ENCODE data around the gene KLHDC8B. TPM values are rescaled to one million over a fixed set of nuclear protein-coding genes. Genes with fewer than 3 reads are reported as not detected.

Gene KLHDC8B
- total RNA-seq, 4 donors from 2014 or later, result 4.5 to 23.5 (median 13.4) TPM

DNA sequence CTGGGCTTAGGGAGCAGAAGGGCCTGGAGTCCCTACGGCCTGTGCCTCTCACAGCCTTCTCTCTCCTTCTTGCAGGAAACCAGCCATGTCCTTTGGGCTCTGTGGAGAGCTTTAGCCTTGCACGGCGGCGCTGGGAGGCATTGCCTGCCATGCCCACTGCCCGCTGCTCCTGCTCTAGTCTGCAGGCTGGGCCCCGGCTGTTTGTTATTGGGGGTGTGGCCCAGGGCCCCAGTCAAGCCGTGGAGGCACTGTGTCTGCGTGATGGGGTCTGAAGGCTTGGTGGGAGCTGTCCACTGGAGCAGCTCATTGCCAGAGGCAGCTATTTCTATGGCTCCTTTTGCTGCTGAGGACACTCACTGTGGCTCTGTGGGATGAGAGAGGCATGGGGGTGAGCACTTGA, 4.1 kb downstream of the KLHDC8B start:
- intact Hi-C loops (cut with DNase I; ENCODE audit: low total_unique reads) (no loop called here), in situ Hi-C loops (cut with MboI; ENCODE audit: low pct_ligation_motif_present in 1 of 4, low pct_unique_long_range_greater_than_20kb in 1 of 4, low sequenced_read_pairs in 3 of 4) (no loop called here)
- Histone ChIP-seq H3K27ac (no peak overlapping the region), H3K36me3 (no peaks in the 10 kb centered on the region), H3K27me3 (no peaks in the 10 kb centered on the region), H3K9me3 (no peaks in the 10 kb centered on the region), H3K4me1 (peaks cover 5 to 35% (median 28%) of the 10 kb centered on the region in 4 donors), H3K4me3 (no peak overlapping the region)
- no peak for TF ChIP-seq POLR2A (IDR thresholded peaks at IDR 0.05)
- no peak for TF ChIP-seq EP300 (IDR thresholded peaks at IDR 0.05; ENCODE audit: low read depth)
- no peak for TF ChIP-seq POLR2AphosphoS5 (IDR thresholded peaks at IDR 0.05)
- TF ChIP-seq, protein P1, sequence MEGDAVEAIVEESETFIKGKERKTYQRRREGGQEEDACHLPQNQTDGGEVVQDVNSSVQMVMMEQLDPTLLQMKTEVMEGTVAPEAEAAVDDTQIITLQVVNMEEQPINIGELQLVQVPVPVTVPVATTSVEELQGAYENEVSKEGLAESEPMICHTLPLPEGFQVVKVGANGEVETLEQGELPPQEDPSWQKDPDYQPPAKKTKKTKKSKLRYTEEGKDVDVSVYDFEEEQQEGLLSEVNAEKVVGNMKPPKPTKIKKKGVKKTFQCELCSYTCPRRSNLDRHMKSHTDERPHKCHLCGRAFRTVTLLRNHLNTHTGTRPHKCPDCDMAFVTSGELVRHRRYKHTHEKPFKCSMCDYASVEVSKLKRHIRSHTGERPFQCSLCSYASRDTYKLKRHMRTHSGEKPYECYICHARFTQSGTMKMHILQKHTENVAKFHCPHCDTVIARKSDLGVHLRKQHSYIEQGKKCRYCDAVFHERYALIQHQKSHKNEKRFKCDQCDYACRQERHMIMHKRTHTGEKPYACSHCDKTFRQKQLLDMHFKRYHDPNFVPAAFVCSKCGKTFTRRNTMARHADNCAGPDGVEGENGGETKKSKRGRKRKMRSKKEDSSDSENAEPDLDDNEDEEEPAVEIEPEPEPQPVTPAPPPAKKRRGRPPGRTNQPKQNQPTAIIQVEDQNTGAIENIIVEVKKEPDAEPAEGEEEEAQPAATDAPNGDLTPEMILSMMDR (IDR thresholded peaks at IDR 0.05), result no peak
- no peak for DNase-seq
- WGBS, 2 donors (ENCODE audit: low coverage in 1 of 2), result 93% methylated on average over 4 of the region's 8 CpGs; no CpG with 5 or more reads in 1 of the 2 donors

DNA sequence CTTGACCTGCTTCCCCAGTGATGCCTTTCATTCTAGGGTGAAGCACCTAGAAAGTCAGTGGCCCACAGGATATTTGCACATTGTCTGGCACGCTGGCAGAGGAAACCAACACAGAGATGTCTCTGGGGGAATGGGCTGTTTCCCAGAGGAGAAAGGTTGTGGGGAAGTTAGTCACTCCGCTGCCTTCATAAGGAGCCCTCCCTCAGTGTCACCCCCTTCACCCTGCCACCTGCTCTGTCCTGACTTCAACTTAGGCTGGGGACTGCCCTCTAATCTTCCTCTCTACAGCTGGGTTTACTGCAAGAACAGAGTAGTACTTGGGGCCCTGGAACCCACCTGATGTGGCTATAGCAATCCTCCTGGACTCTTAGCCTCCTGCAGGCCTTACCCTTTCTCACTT, 5.7 kb downstream of the KLHDC8B start:
- intact Hi-C loops (cut with DNase I; ENCODE audit: low total_unique reads), result no loop called here
- in situ Hi-C loops (cut with MboI; ENCODE audit: low pct_ligation_motif_present in 1 of 4, low pct_unique_long_range_greater_than_20kb in 1 of 4, low sequenced_read_pairs in 3 of 4), result no loop called here
- no peaks in the 10 kb centered on the region for H3K27me3 ChIP-seq
- no peak overlapping the region for H3K27ac ChIP-seq
- WGBS, 2 donors (ENCODE audit: low coverage in 1 of 2), result 60 to 64% methylated on average over 2 of the region's 2 CpGs
- TF ChIP-seq, protein P1 (IDR thresholded peaks at IDR 0.05), result no peak
- TF ChIP-seq POLR2A (IDR thresholded peaks at IDR 0.05) (no peak), EP300 (IDR thresholded peaks at IDR 0.05; ENCODE audit: low read depth) (no peak), POLR2AphosphoS5 (IDR thresholded peaks at IDR 0.05) (no peak)
- no peaks in the 10 kb centered on the region for H3K36me3 ChIP-seq
- peaks cover 0 to 26% (median 22%) of the 10 kb centered on the region in 4 donors for H3K4me1 ChIP-seq
- no peak overlapping the region for H3K4me3 ChIP-seq
- no peaks in the 10 kb centered on the region for H3K9me3 ChIP-seq
- no peak for DNase-seq

DNA sequence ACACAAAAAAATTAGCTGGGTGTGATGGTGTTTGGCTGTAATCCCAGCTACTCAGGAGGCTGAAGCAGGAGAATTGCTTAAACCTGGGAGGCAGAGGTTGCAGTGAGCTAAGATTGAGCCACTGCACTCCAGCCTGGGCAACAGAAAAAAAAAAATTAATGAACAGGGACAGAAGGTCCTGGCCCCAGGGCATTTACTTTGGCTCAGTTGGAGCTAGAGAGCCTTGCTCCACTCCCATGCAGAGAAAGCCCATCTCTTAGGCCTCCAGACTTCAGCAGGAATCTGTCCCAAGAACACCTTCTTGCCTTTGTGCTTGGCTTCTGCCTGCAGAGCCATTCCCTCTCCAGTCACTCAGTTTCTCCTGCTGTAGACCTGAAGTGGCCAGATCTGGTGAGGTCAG, 8.7 kb downstream of the KLHDC8B start:
- no peak overlapping the region for H3K4me3 ChIP-seq
- no peak for DNase-seq
- H3K4me1 ChIP-seq, result no peaks in the 10 kb centered on the region
- intact Hi-C loops (cut with DNase I; ENCODE audit: low total_unique reads) (no loop called here), in situ Hi-C loops (cut with MboI; ENCODE audit: low pct_ligation_motif_present in 1 of 4, low pct_unique_long_range_greater_than_20kb in 1 of 4, low sequenced_read_pairs in 3 of 4) (no loop called here)
- no peak overlapping the region for H3K27ac ChIP-seq
- no peaks in the 10 kb centered on the region for H3K36me3 ChIP-seq
- TF ChIP-seq, protein P1 (IDR thresholded peaks at IDR 0.05), result no peak
- TF ChIP-seq POLR2AphosphoS5 (IDR thresholded peaks at IDR 0.05) (no peak), POLR2A (IDR thresholded peaks at IDR 0.05) (no peak), EP300 (IDR thresholded peaks at IDR 0.05; ENCODE audit: low read depth) (no peak)
- no peaks in the 10 kb centered on the region for H3K9me3 ChIP-seq
- no peaks in the 10 kb centered on the region for H3K27me3 ChIP-seq

DNA sequence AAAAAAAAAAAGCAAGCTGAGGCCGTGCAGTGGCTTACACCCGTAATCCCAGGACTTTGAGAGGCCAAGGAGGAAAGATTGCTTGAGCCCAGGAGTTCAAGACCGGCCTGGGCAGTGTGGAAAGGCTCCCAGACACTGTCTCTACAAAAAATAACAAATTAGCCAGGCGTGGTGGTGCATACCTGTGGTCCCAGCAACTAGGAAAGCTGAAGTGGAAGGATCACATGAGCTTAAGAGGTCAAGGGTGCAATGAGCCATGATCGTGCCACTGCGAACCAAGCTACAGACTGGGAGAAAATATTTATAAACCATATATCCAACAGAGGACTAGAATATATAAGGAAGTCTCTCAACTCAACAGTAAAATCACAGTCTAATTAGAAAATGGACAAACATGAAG, 10.0 kb downstream of the KLHDC8B start:
- H3K4me1 ChIP-seq, result no peaks in the 10 kb centered on the region
- no peak overlapping the region for H3K27ac ChIP-seq
- WGBS, 2 donors (ENCODE audit: low coverage in 1 of 2), result 68% methylated on average over 6 of the region's 6 CpGs; no CpG with 5 or more reads in 1 of the 2 donors
- TF ChIP-seq EP300 (IDR thresholded peaks at IDR 0.05; ENCODE audit: low read depth), result no peak
- TF ChIP-seq POLR2AphosphoS5 (IDR thresholded peaks at IDR 0.05), result no peak
- TF ChIP-seq POLR2A (IDR thresholded peaks at IDR 0.05), result no peak
- TF ChIP-seq, protein P1 (IDR thresholded peaks at IDR 0.05), result no peak
- no peak overlapping the region for H3K4me3 ChIP-seq
- in situ Hi-C loops (cut with MboI; ENCODE audit: low pct_ligation_motif_present in 1 of 4, low pct_unique_long_range_greater_than_20kb in 1 of 4, low sequenced_read_pairs in 3 of 4) (no loop called here), intact Hi-C loops (cut with DNase I; ENCODE audit: low total_unique reads) (no loop called here)
- no peak for DNase-seq
- H3K9me3 ChIP-seq, result no peaks in the 10 kb centered on the region
- H3K27me3 ChIP-seq, result no peaks in the 10 kb centered on the region
- no peaks in the 10 kb centered on the region for H3K36me3 ChIP-seq
